Glutamatergic neuron (in vitro differentiated cells): ENCODE results near the gene PLXNA2. TPM values are rescaled to one million over a fixed set of nuclear protein-coding genes. Genes with fewer than 3 reads are reported as not detected.

Experiments
- DNase-seq: peaks from one replicate; pipeline ENCODE4 v3.0.0; 2022
- H3K27ac Mint-ChIP-seq: one replicate; pipeline ENCODE4 v1.8.0; 2020; ENCODE audit warnings: mild to moderate bottlenecking, mixed read lengths, inconsistent platforms; ENCODE audit not compliant: unreplicated experiment
- H3K27me3 Mint-ChIP-seq: one replicate; pipeline ENCODE4 v1.8.0; 2020; ENCODE audit warnings: mild to moderate bottlenecking, moderate library complexity, mixed read lengths, inconsistent platforms; ENCODE audit not compliant: unreplicated experiment
- H3K36me3 Mint-ChIP-seq: one replicate; pipeline ENCODE4 v1.8.0; 2020; ENCODE audit warnings: mild to moderate bottlenecking, mixed read lengths, inconsistent platforms; ENCODE audit not compliant: unreplicated experiment
- H3K4me1 Mint-ChIP-seq: one replicate; pipeline ENCODE4 v1.8.0; 2020; ENCODE audit warnings: mild to moderate bottlenecking, low read depth, mixed read lengths, inconsistent platforms; ENCODE audit not compliant: unreplicated experiment
- H3K4me3 Mint-ChIP-seq: one replicate; pipeline ENCODE4 v1.8.0; 2020; ENCODE audit warnings: mild to moderate bottlenecking, mixed read lengths, inconsistent platforms; ENCODE audit not compliant: unreplicated experiment
- H3K9me3 Mint-ChIP-seq: one replicate; pipeline ENCODE4 v1.8.0; 2020; ENCODE audit warnings: mild to moderate bottlenecking, moderate library complexity, mixed read lengths, inconsistent platforms; ENCODE audit not compliant: unreplicated experiment
- CTCF ChIP-seq: fragments of 200-600 bp; sonication (generic); IDR thresholded peaks from one replicate; pipeline ENCODE4 v1.5.0; 2021; ENCODE audit not compliant: partially characterized antibody, unreplicated experiment
- total RNA-seq: library from RNA; stranded (reverse); fragmentation: NEBNext Ultra II Directional; extraction: Animal tissue kit (Norgen Biotek cat#: 25700); gene quantifications from one replicate; pipeline ENCODE4 v1.2.1, GENCODE V29; 2021; ENCODE audit not compliant: unreplicated experiment

Gene PLXNA2
- total RNA-seq, 1 donor from 2014 or later, result 66.0 TPM

- DNase-seq, result no peak
- Mint-ChIP-seq H3K4me1 (no peaks in the 10 kb centered on the region), H3K36me3 (no peaks in the 10 kb centered on the region), H3K4me3 (no peak overlapping the region), H3K9me3 (peaks cover 2% of the 10 kb centered on the region), H3K27me3 (no peaks in the 10 kb centered on the region), H3K27ac (no peak overlapping the region)
- TF ChIP-seq CTCF, result no peak
Measured at GRCh38 chr1:207984831-207985572, 259.2 kb downstream of the PLXNA2 start.

- H3K36me3 Mint-ChIP-seq, result no peaks in the 10 kb centered on the region
- no peak overlapping the region for H3K27ac Mint-ChIP-seq
- no peaks in the 10 kb centered on the region for H3K4me1 Mint-ChIP-seq
- no peak for TF ChIP-seq CTCF
- no peaks in the 10 kb centered on the region for H3K27me3 Mint-ChIP-seq
- no peak overlapping the region for H3K4me3 Mint-ChIP-seq
- DNase-seq, result no peak
- no peaks in the 10 kb centered on the region for H3K9me3 Mint-ChIP-seq
Measured at GRCh38 chr1:207983044-207983635, 261.0 kb downstream of the PLXNA2 start.

GRCh38 chr1:207981976-207982375, 262.2 kb downstream of the PLXNA2 start:
- Mint-ChIP-seq H3K27ac (no peak overlapping the region), H3K9me3 (no peaks in the 10 kb centered on the region), H3K4me3 (no peak overlapping the region), H3K4me1 (no peaks in the 10 kb centered on the region), H3K27me3 (no peaks in the 10 kb centered on the region), H3K36me3 (no peaks in the 10 kb centered on the region)
- peak; percentile 52 for DNase-seq
- peak; percentile 70 for TF ChIP-seq CTCF

GRCh38 chr1:207978441-207978840, 265.7 kb downstream of the PLXNA2 start:
- DNase-seq, result no peak
- Mint-ChIP-seq H3K27me3 (no peaks in the 10 kb centered on the region), H3K27ac (no peak overlapping the region), H3K4me1 (no peaks in the 10 kb centered on the region), H3K9me3 (no peaks in the 10 kb centered on the region), H3K36me3 (no peaks in the 10 kb centered on the region), H3K4me3 (no peak overlapping the region)
- TF ChIP-seq CTCF, result no peak

GRCh38 chr1:207977876-207978275, 266.3 kb downstream of the PLXNA2 start:
- Mint-ChIP-seq H3K4me3 (no peak overlapping the region), H3K36me3 (no peaks in the 10 kb centered on the region), H3K27me3 (no peaks in the 10 kb centered on the region), H3K4me1 (no peaks in the 10 kb centered on the region), H3K27ac (no peak overlapping the region), H3K9me3 (no peaks in the 10 kb centered on the region)
- no peak for TF ChIP-seq CTCF
- DNase-seq, result no peak
